ENCODE measurements around the gene CDKAL1.

DNA sequence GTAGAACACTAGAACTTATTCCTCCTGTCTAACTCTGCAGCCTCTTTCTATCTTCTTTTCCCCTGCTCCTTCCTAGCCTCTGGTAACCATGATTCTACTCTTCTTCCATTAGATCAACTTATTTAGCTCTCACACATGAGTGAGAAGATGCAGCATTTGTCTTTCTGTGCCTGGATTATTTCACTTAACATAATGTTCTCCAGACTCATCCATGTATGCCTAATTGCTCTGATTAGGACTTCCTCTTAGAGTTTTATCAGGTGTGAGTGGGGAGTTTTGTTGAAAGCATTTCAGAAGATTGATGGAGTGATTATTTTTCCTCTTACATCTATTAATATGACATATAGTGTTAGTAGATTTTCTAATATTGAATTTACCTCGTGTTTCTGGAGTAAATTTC is 140.4 kb downstream of the CDKAL1 start:
- TF ChIP-seq, protein P1, sequence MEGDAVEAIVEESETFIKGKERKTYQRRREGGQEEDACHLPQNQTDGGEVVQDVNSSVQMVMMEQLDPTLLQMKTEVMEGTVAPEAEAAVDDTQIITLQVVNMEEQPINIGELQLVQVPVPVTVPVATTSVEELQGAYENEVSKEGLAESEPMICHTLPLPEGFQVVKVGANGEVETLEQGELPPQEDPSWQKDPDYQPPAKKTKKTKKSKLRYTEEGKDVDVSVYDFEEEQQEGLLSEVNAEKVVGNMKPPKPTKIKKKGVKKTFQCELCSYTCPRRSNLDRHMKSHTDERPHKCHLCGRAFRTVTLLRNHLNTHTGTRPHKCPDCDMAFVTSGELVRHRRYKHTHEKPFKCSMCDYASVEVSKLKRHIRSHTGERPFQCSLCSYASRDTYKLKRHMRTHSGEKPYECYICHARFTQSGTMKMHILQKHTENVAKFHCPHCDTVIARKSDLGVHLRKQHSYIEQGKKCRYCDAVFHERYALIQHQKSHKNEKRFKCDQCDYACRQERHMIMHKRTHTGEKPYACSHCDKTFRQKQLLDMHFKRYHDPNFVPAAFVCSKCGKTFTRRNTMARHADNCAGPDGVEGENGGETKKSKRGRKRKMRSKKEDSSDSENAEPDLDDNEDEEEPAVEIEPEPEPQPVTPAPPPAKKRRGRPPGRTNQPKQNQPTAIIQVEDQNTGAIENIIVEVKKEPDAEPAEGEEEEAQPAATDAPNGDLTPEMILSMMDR (IDR thresholded peaks at IDR 0.05; ENCODE audit: insufficient read depth, low read length): no peak
- no peak for TF ChIP-seq POLR2AphosphoS5 (IDR thresholded peaks at IDR 0.05; ENCODE audit: low read depth)
- TF ChIP-seq, protein P2, sequence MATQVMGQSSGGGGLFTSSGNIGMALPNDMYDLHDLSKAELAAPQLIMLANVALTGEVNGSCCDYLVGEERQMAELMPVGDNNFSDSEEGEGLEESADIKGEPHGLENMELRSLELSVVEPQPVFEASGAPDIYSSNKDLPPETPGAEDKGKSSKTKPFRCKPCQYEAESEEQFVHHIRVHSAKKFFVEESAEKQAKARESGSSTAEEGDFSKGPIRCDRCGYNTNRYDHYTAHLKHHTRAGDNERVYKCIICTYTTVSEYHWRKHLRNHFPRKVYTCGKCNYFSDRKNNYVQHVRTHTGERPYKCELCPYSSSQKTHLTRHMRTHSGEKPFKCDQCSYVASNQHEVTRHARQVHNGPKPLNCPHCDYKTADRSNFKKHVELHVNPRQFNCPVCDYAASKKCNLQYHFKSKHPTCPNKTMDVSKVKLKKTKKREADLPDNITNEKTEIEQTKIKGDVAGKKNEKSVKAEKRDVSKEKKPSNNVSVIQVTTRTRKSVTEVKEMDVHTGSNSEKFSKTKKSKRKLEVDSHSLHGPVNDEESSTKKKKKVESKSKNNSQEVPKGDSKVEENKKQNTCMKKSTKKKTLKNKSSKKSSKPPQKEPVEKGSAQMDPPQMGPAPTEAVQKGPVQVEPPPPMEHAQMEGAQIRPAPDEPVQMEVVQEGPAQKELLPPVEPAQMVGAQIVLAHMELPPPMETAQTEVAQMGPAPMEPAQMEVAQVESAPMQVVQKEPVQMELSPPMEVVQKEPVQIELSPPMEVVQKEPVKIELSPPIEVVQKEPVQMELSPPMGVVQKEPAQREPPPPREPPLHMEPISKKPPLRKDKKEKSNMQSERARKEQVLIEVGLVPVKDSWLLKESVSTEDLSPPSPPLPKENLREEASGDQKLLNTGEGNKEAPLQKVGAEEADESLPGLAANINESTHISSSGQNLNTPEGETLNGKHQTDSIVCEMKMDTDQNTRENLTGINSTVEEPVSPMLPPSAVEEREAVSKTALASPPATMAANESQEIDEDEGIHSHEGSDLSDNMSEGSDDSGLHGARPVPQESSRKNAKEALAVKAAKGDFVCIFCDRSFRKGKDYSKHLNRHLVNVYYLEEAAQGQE (IDR thresholded peaks at IDR 0.05; ENCODE audit: insufficient replicate concordance, low read depth): no peak
